Endothelial cell of umbilical vein (primary cell): Measurements from ENCODE around the gene KCNE1. TPM values are rescaled to one million over a fixed set of nuclear protein-coding genes. Genes with fewer than 3 reads are reported as not detected.

Source experiments
- BruUV-seq: library from RNA; stranded (reverse); fragments of 400-500 nt; replicated peaks from 2 replicates; lab custom pipeline; 2021; lab: Mats Ljungman, UMichigan
- CTCF ChIA-PET: fragments of 300-600, 350-600 bp; sonication (Branson Sonifier 250); formaldehyde crosslinking; loops from one replicate; lab custom pipeline; 2021; ENCODE audit warnings: antibody characterized with exemption, inconsistent platforms; lab: Charles Lee
- POLR2A ChIA-PET: fragments of 300-600, 350-600 bp; sonication (Branson Sonifier 250); formaldehyde crosslinking; loops from one replicate; lab custom pipeline; 2021; ENCODE audit warnings: antibody characterized with exemption, inconsistent platforms; lab: Charles Lee
- DNase-seq: peaks from one replicate; pipeline ENCODE4 v3.0.0-alpha.2; 2011; ENCODE audit warnings: low read depth, low spot score
- FAIRE-seq: peaks from 2 replicates; lab custom pipeline; 2011; peaks lifted over from hg19 to GRCh38; lab: Jason Lieb, UNC
- H2AFZ ChIP-seq: 2 replicates; pipeline ENCODE4 v1.6.0; 2012; ENCODE audit warnings: low read depth, low read length, control low read depth, inconsistent platforms
- H3K27ac ChIP-seq: 2 replicates; pipeline ENCODE4 v1.5.1; 2011; ENCODE audit warnings: low read depth, mild to moderate bottlenecking, control low read depth, low read length, moderate library complexity; ENCODE audit not compliant: insufficient read depth
- H3K27me3 ChIP-seq, 2 experiments: 2 replicates each; pipeline versions ENCODE4 v1.6.0 to v1.6.1; 2011; ENCODE audit warnings: low read length in 2 of 2, mixed read lengths in 1 of 2; ENCODE audit not compliant: control insufficient read depth in 2 of 2, insufficient read depth in 2 of 2
- H3K36me3 ChIP-seq, 2 experiments: 2 replicates in 1 of 2; 3 replicates in 1 of 2; pipeline ENCODE4 v1.5.1; 2011; ENCODE audit warnings: low read length in 2 of 2, mild to moderate bottlenecking in 1 of 2, moderate library complexity in 1 of 2; ENCODE audit not compliant: control insufficient read depth in 2 of 2, insufficient read depth in 2 of 2; ENCODE audit errors: extremely low read depth in 1 of 2
- H3K4me1 ChIP-seq: 3 replicates; pipeline ENCODE4 v1.5.1; 2011; ENCODE audit warnings: mild to moderate bottlenecking, low read length; ENCODE audit not compliant: control insufficient read depth, insufficient read depth; ENCODE audit errors: extremely low read depth
- H3K4me2 ChIP-seq: 2 replicates; pipeline ENCODE4 v1.6.1; 2011; ENCODE audit warnings: low read length, control low read depth, mixed read lengths; ENCODE audit not compliant: insufficient read depth
- H3K4me3 ChIP-seq, 3 experiments: fragments of 200-600 bp in 1 of 3; sonication (generic), shearing (Covaris generic) in 1 of 3; replicated peaks in 1 of 3; 2 replicates each; pipeline ENCODE4 v1.5.1; 2011 to 2016; ENCODE audit warnings: control low read depth in 3 of 3, low read length in 3 of 3, mild to moderate bottlenecking in 2 of 3, inconsistent platforms in 1 of 3, low read depth in 1 of 3, moderate library complexity in 1 of 3; ENCODE audit not compliant: insufficient read depth in 1 of 3
- H3K79me2 ChIP-seq: 2 replicates; pipeline ENCODE4 v1.6.0; 2012; ENCODE audit warnings: low read length, inconsistent platforms; ENCODE audit not compliant: control insufficient read depth, insufficient read depth
- H3K9ac ChIP-seq: replicated peaks from 2 replicates; pipeline ENCODE3; 2011; ENCODE audit warnings: low read length, control low read depth; ENCODE audit not compliant: insufficient read depth; ENCODE audit errors: extremely low read depth
- H3K9me1 ChIP-seq: replicated peaks from 3 replicates; pipeline ENCODE4 v1.6.0; 2011; ENCODE audit warnings: mild to moderate bottlenecking, low read length; ENCODE audit not compliant: control insufficient read depth, insufficient read depth; ENCODE audit errors: extremely low read depth
- H3K9me3 ChIP-seq: replicated peaks from 2 replicates; pipeline ENCODE4 v1.5.1; 2012; ENCODE audit warnings: low read length, inconsistent platforms; ENCODE audit not compliant: control insufficient read depth, insufficient read depth
- H4K20me1 ChIP-seq: replicated peaks from 2 replicates; pipeline ENCODE3; 2011; ENCODE audit warnings: mild to moderate bottlenecking, low read length; ENCODE audit not compliant: control insufficient read depth, insufficient read depth; ENCODE audit errors: extremely low read depth
- CTCF ChIP-seq, 2 donors: IDR thresholded peaks; 1 replicate in 1 of 2; 2 replicates in 1 of 2; pipeline ENCODE4 v1.5.1; 2011; ENCODE audit warnings: low read length in 2 of 2, mild to moderate bottlenecking in 2 of 2, moderate library complexity in 2 of 2, control low read depth in 1 of 2, inconsistent platforms in 1 of 2, low read depth in 1 of 2; ENCODE audit not compliant: insufficient read depth in 1 of 2; ENCODE audit errors: extremely low read depth in 1 of 2
- EZH2 ChIP-seq: IDR thresholded peaks from 2 replicates; pipeline ENCODE4 v1.6.1; 2012; ENCODE audit warnings: borderline replicate concordance, low read depth, mild to moderate bottlenecking, moderate library complexity, low read length, inconsistent platforms; ENCODE audit not compliant: severe bottlenecking
- FOS ChIP-seq: IDR thresholded peaks from 2 replicates; pipeline ENCODE4 v1.6.1; 2011; ENCODE audit warnings: mild to moderate bottlenecking, low read length, moderate library complexity, borderline replicate concordance; ENCODE audit not compliant: insufficient read depth
- GATA2 ChIP-seq: IDR thresholded peaks from 2 replicates; pipeline ENCODE4 v1.7.0; 2011; ENCODE audit warnings: low read depth, mild to moderate bottlenecking, moderate library complexity, mixed read lengths, low read length; ENCODE audit not compliant: insufficient read length, insufficient read depth
- JUN ChIP-seq: IDR thresholded peaks from 2 replicates; pipeline ENCODE4 v1.6.1; 2011; ENCODE audit warnings: borderline replicate concordance, low read depth; ENCODE audit not compliant: insufficient read length, insufficient read depth
- MAX ChIP-seq: IDR thresholded peaks from 2 replicates; pipeline ENCODE4 v1.6.1; 2011; ENCODE audit not compliant: insufficient read depth, insufficient read length
- MYC ChIP-seq: IDR thresholded peaks from one replicate; pipeline ENCODE4 v1.6.1; 2011; ENCODE audit warnings: mild to moderate bottlenecking, low read depth, low read length
- POLR2A ChIP-seq: IDR thresholded peaks from 2 replicates; pipeline ENCODE4 v1.6.1; 2012; ENCODE audit warnings: low read depth, mild to moderate bottlenecking, control low read depth, low read length
- POLR2AphosphoS5 ChIP-seq: IDR thresholded peaks from 2 replicates; pipeline ENCODE4 v1.6.1; 2012; ENCODE audit warnings: low read depth, mild to moderate bottlenecking, control low read depth, low read length, moderate library complexity; ENCODE audit not compliant: insufficient read depth
- dilution Hi-C: fragments of 300-500 bp; cut with MboI; formaldehyde crosslinking; loops from one replicate; pipeline ENCODE4 v1.15.0; 2019; ENCODE audit warnings: low sequenced_read_pairs; ENCODE audit not compliant: extremely low pct_ligation_motif_present
- intact Hi-C: fragments of 100-400 bp; cut with micrococcal nuclease; formaldehyde crosslinking; loops from one replicate; pipeline ENCODE4 v1.10.0; 2022
- polyA plus RNA-seq, 4 experiments: library from polyadenylated mRNA; depleted of rRNA in 3 of 4; stranded (reverse) in 3 of 4; unstranded in 1 of 4; fragments of >200 nt; gene quantifications; 2 replicates each; pipeline versions ENCODE4 v1.2.1 to v1.2.3, GENCODE V29; 2011 to 2012; ENCODE audit warnings: missing spikeins in 1 of 4
- total RNA-seq: library from RNA; stranded (reverse); gene quantifications from 2 replicates; pipeline ENCODE4 v1.2.3, GENCODE V29; 2021

Gene KCNE1
- total and polyA plus RNA-seq, 2 donors (not counting 3 experiments of a cell fraction or from before 2014, with no cell fraction given), result 0.10 to 0.38 TPM

GRCh38 chr21:34543017-34543416, 31.0 kb upstream of the KCNE1 start:
- H3K27me3 ChIP-seq, result no peaks in the 10 kb centered on the region
- H3K9me1 ChIP-seq, result no peaks in the 10 kb centered on the region
- no peak overlapping the region for H2AFZ ChIP-seq
- no peak overlapping the region for H3K9ac ChIP-seq
- H3K27ac ChIP-seq, result no peak overlapping the region
- no peaks in the 10 kb centered on the region for H4K20me1 ChIP-seq
- no peak overlapping the region for H3K4me3 ChIP-seq
- POLR2A ChIA-PET, result interaction anchor here (1.5 kb wide), 1 partner anchor 16 kb away, joined by 7 read pairs; no protein-coding TSS in a partner anchor
- no peaks in the 10 kb centered on the region for H3K4me1 ChIP-seq
- intact Hi-C loops, result no loop called here
- CTCF ChIA-PET, result interaction anchor here (1.2 to 6.9 kb wide), 14 partner anchors 10 to 88 kb away, joined by 4 to 113 read pairs (median 12); partner anchors contain the start of gene KCNE1
- DNase-seq, result no peak
- BruUV-seq, result no TSS peak
- no peaks in the 10 kb centered on the region for H3K36me3 ChIP-seq
- no peaks in the 10 kb centered on the region for H3K9me3 ChIP-seq
- FAIRE-seq, result no peak
- TF ChIP-seq MYC (no peak), MAX (no peak), GATA2 (no peak), JUN (no peak), POLR2A (no peak), POLR2AphosphoS5 (no peak), EZH2 (no peak), CTCF (IDR thresholded peaks at IDR 0.05; ENCODE audit: extremely low read depth in 1 of 2, insufficient read depth in 1 of 2, low read depth in 1 of 2, low read length in 2 of 2) (no peak), FOS (no peak)
- H3K4me2 ChIP-seq, result no peak overlapping the region
- dilution Hi-C loops, result no loop called here
- no peaks in the 10 kb centered on the region for H3K79me2 ChIP-seq
